Mucosa of descending colon (tissue), 3 donors: ENCODE results near the gene CGNL1. TPM values are rescaled to one million over a fixed set of nuclear protein-coding genes. Genes with fewer than 3 reads are reported as not detected.

ENCODE experiments used
- ATAC-seq: fragments of 200-7000 bp; cut with Tn5 transposase; one replicate; pipeline ENCODE4 v1.9.1; 2020; ENCODE audit warnings: mild to moderate bottlenecking, moderate library complexity
- DNase-seq, 3 donors: peaks; one replicate each; pipeline ENCODE4 v3.0.0-alpha.2; 2020
- H3K36me3 ChIP-seq: fragments of 200-600 bp; one replicate; pipeline ENCODE4 v1.8.0; 2021; ENCODE audit warnings: low read depth, mild to moderate bottlenecking
- H3K4me1 ChIP-seq: fragments of 200-600 bp; one replicate; pipeline ENCODE4 v1.8.0; 2021; ENCODE audit warnings: low read depth, mild to moderate bottlenecking
- H3K4me3 ChIP-seq: fragments of 200-600 bp; one replicate; pipeline ENCODE4 v1.8.0; 2021; ENCODE audit warnings: mild to moderate bottlenecking
- H3K9me3 ChIP-seq: fragments of 200-600 bp; one replicate; pipeline ENCODE4 v1.8.0; 2021; ENCODE audit warnings: mild to moderate bottlenecking
- CTCF ChIP-seq: fragments of 200-600 bp; IDR thresholded peaks from one replicate; pipeline ENCODE4 v1.8.0; 2022; ENCODE audit warnings: antibody characterized with exemption, mild to moderate bottlenecking
- intact Hi-C, 2 donors: fragments of 100-400 bp; cut with DNase I in 1 of 2; cut with micrococcal nuclease in 1 of 2; formaldehyde crosslinking; loops; one replicate each; pipeline versions ENCODE4 v1.11.0 to v1.11.1; 2022; cut with DNase I, micrococcal nuclease
- total RNA-seq, 3 donors: library from RNA; stranded (reverse); fragmentation: NEBNext Ultra II Directional in 2 of 3; extraction: Animal tissue kit (Norgen Biotek cat#: 25700) in 2 of 3; gene quantifications; one replicate each; pipeline versions ENCODE4 v1.2.1 to v1.2.4, GENCODE V29; 2021 to 2023
- donor health status: DM: no; HTN: no; CAD: no; lungs with moderate emphysema.
- donor health status: DM: no; HTN: no; CAD: no.
- donor health status: DM: no; HTN: yes; CAD: no.

CGNL1 gene
- total RNA-seq, 3 donors from 2014 or later, result 3.3 to 4.5 (median 3.9) TPM

- intact Hi-C loops, result no loop called here
- TF ChIP-seq CTCF, result no peak
- Histone ChIP-seq H3K4me1 (peaks cover 7% of the 10 kb centered on the region), H3K36me3 (no peaks in the 10 kb centered on the region), H3K9me3 (no peaks in the 10 kb centered on the region), H3K4me3 (no peak overlapping the region)
- ATAC-seq (peak; percentile 93), DNase-seq (peak; percentile 49 to 60 (median 52))
Measured at GRCh38 chr15:57496946-57497869, 120.9 kb downstream of the CGNL1 start.

- no peak for DNase-seq
- Histone ChIP-seq H3K9me3 (no peaks in the 10 kb centered on the region), H3K4me3 (no peak overlapping the region), H3K4me1 (peaks cover 16% of the 10 kb centered on the region), H3K36me3 (no peaks in the 10 kb centered on the region)
- no peak for ATAC-seq
- intact Hi-C loops, result no loop called here
- no peak for TF ChIP-seq CTCF
Measured at GRCh38 chr15:57500256-57500655, 124.0 kb downstream of the CGNL1 start.

- Histone ChIP-seq H3K4me3 (no peak overlapping the region), H3K36me3 (no peaks in the 10 kb centered on the region), H3K4me1 (peaks cover 20% of the 10 kb centered on the region), H3K9me3 (no peaks in the 10 kb centered on the region)
- ATAC-seq (no peak), DNase-seq (no peak)
- intact Hi-C loops, result no loop called here
- TF ChIP-seq CTCF, result no peak
Measured at GRCh38 chr15:57500979-57501576, 124.8 kb downstream of the CGNL1 start.

GRCh38 chr15:57502116-57502515 is 125.8 kb downstream of the CGNL1 start:
- H3K36me3 ChIP-seq, result no peaks in the 10 kb centered on the region
- intact Hi-C loops, result no loop called here
- no peak for TF ChIP-seq CTCF
- H3K4me3 ChIP-seq, result no peak overlapping the region
- no peak for DNase-seq
- no peaks in the 10 kb centered on the region for H3K9me3 ChIP-seq
- H3K4me1 ChIP-seq, result peaks cover 27% of the 10 kb centered on the region
- no peak for ATAC-seq

- intact Hi-C loops, result no loop called here
- Histone ChIP-seq H3K9me3 (no peaks in the 10 kb centered on the region), H3K4me3 (no peak overlapping the region), H3K4me1 (peaks cover 22% of the 10 kb centered on the region), H3K36me3 (no peaks in the 10 kb centered on the region)
- TF ChIP-seq CTCF, result no peak
- DNase-seq, result no peak
- no peak for ATAC-seq
Measured at GRCh38 chr15:57503051-57503702, 126.9 kb downstream of the CGNL1 start.
